ENCODE results near the gene DNAI2. TPM values are rescaled to one million over a fixed set of nuclear protein-coding genes. Genes with fewer than 3 reads are reported as not detected.

Gene DNAI2
- polyA plus RNA-seq, 2 of the 4 experiments (the other 2 are of a cell fraction): not detected

GRCh38 chr17:74234486-74234885 is 39.5 kb upstream of the DNAI2 start:
- no peaks in the 10 kb centered on the region for H3K9me3 ChIP-seq
- POLR2A ChIA-PET: no interaction called here
- 47% methylated on average over 1 of the region's 1 CpG for WGBS (ENCODE audit: missing lambda C conversion rate)
- no peak overlapping the region for H3K27ac ChIP-seq
- CTCF ChIA-PET: interaction anchor here (1.4 kb wide), 1 partner anchor 10 kb away, joined by 4 read pairs; no protein-coding TSS in a partner anchor
- DNase-seq (ENCODE audit: low read depth in 1 of 2, low spot score in 1 of 2) (no peak), FAIRE-seq (no peak), ATAC-seq (no peak)
- no peak overlapping the region for H3K4me3 ChIP-seq
- H3K4me2 ChIP-seq: no peak overlapping the region
- H3K4me1 ChIP-seq: no peaks in the 10 kb centered on the region
- TF ChIP-seq RFX5 (IDR thresholded peaks at IDR 0.05) (no peak), PHF8 (IDR thresholded peaks at IDR 0.05; ENCODE audit: borderline replicate concordance, low read depth) (no peak)

GRCh38 chr17:74235040-74235581 is 38.9 kb upstream of the DNAI2 start:
- Histone ChIP-seq H3K9me3 (no peaks in the 10 kb centered on the region), H3K27ac (no peak overlapping the region)
- ATAC-seq: no peak

More at GRCh38 chr17:74235040-74235581, 38.9 kb upstream of the DNAI2 start:
- no peak overlapping the region for H3K4me2 ChIP-seq
- FAIRE-seq (no peak), DNase-seq (ENCODE audit: low read depth in 1 of 2, low spot score in 1 of 2) (no peak)
- no peak overlapping the region for H3K4me3 ChIP-seq
- TF ChIP-seq BCL3 (IDR thresholded peaks at IDR 0.05) (no peak), RCOR1 (IDR thresholded peaks at IDR 0.05; ENCODE audit: low read depth, low read length) (no peak), ZFP36 (IDR thresholded peaks at IDR 0.05; ENCODE audit: borderline replicate concordance, partially characterized antibody) (no peak), FOSL2 (IDR thresholded peaks at IDR 0.05) (no peak), FOSL2 (CRISPR knock-in tag; IDR thresholded peaks at IDR 0.05) (no peak), TP53 (CRISPR knock-in tag; IDR thresholded peaks at IDR 0.05) (no peak), CTCF (IDR thresholded peaks at IDR 0.05) (no peak), SREBF2 (IDR thresholded peaks at IDR 0.05) (no peak), MAX (IDR thresholded peaks at IDR 0.05) (no peak), JUN (IDR thresholded peaks at IDR 0.05) (no peak), EP300 (IDR thresholded peaks at IDR 0.05) (no peak), CEBPB (IDR thresholded peaks at IDR 0.05) (no peak), ELK1 (IDR thresholded peaks at IDR 0.05; ENCODE audit: low read depth, low read length) (no peak), FOXS1 (CRISPR knock-in tag; IDR thresholded peaks at IDR 0.05) (no peak), HMGXB4 (CRISPR knock-in tag; IDR thresholded peaks at IDR 0.05; ENCODE audit: borderline replicate concordance) (no peak), HDAC2 (IDR thresholded peaks at IDR 0.05) (no peak), BHLHE40 (IDR thresholded peaks at IDR 0.05; ENCODE audit: low read depth, low read length) (no peak), CBX2 (IDR thresholded peaks at IDR 0.05; ENCODE audit: borderline replicate concordance, low read depth) (no peak), HEYL (CRISPR knock-in tag; IDR thresholded peaks at IDR 0.05) (no peak)
- WGBS (ENCODE audit: missing lambda C conversion rate): 76% methylated on average over 16 of the region's 19 CpGs
- POLR2A ChIA-PET: no interaction called here
- no peaks in the 10 kb centered on the region for H3K4me1 ChIP-seq
- CTCF ChIA-PET: interaction anchor here (0.7 to 1.4 kb wide), 2 partner anchors 9 to 309 kb away, joined by 3 to 4 read pairs; no protein-coding TSS in a partner anchor
